C4-2B (cell line): Measurements from ENCODE around the gene PDCD1.

Source experiments
- CTCF ChIP-seq: fragments of 450-650 bp; conservative IDR thresholded peaks from 2 replicates; pipeline ENCODE4 v1.5.1; 2017; ENCODE audit warnings: mild to moderate bottlenecking
- ZFX ChIP-seq: fragments of 450-650 bp; IDR thresholded peaks from 2 replicates; pipeline ENCODE4 v1.6.1; 2017

GRCh38 chr2:241904791-241905710, 46.4 kb upstream of the PDCD1 start:
- TF ChIP-seq CTCF (no peak), ZFX (no peak)
